Measurements from ENCODE around the gene FAM187B.

Gene FAM187B

GRCh38 chr19:35228177-35228930 is at the start of gene FAM187B:
FAM187B (minus strand) TSS chr19:35228739; CDS start chr19:35228680, 59 bp downstream.
- in situ Hi-C loops (cut with HindIII; ENCODE audit: low sequenced_read_pairs) = no loop called here

- in situ Hi-C loops (cut with HindIII; ENCODE audit: low sequenced_read_pairs) = loop anchor here (25.0 kb wide), 1 partner anchor 161 kb away; the partner anchor contains the start of gene FFAR2
Observed at GRCh38 chr19:35276706-35277281, 48.3 kb upstream of the FAM187B start.

GRCh38 chr19:35274323-35274722 is 45.8 kb upstream of the FAM187B start:
- in situ Hi-C loops (cut with HindIII; ENCODE audit: low sequenced_read_pairs) = no loop called here

GRCh38 chr19:35273686-35274259 is 45.2 kb upstream of the FAM187B start:
- in situ Hi-C loops (cut with HindIII; ENCODE audit: low sequenced_read_pairs) = no loop called here

- in situ Hi-C loops (cut with HindIII; ENCODE audit: low sequenced_read_pairs) = no loop called here
Observed at GRCh38 chr19:35272954-35273649, 44.6 kb upstream of the FAM187B start.

GRCh38 chr19:35272122-35272719 is 43.7 kb upstream of the FAM187B start:
- in situ Hi-C loops (cut with HindIII; ENCODE audit: low sequenced_read_pairs) = no loop called here

- in situ Hi-C loops (cut with HindIII; ENCODE audit: low sequenced_read_pairs) = no loop called here
Observed at GRCh38 chr19:35271546-35271945, 43.0 kb upstream of the FAM187B start.

GRCh38 chr19:35270381-35270811 is 41.9 kb upstream of the FAM187B start:
- in situ Hi-C loops (cut with HindIII; ENCODE audit: low sequenced_read_pairs) = no loop called here

- in situ Hi-C loops (cut with HindIII; ENCODE audit: low sequenced_read_pairs) = no loop called here
Observed at GRCh38 chr19:35269438-35270117, 41.0 kb upstream of the FAM187B start.

- in situ Hi-C loops (cut with HindIII; ENCODE audit: low sequenced_read_pairs) = no loop called here
Observed at GRCh38 chr19:35268536-35269437, 40.2 kb upstream of the FAM187B start, which contains the start of gene USF2. USF2 (plus strand) TSS chr19:35268962; CDS start chr19:35269102, 140 bp downstream.

- in situ Hi-C loops (cut with HindIII; ENCODE audit: low sequenced_read_pairs) = no loop called here
Observed at GRCh38 chr19:35267818-35268535, 39.4 kb upstream of the FAM187B start.

- in situ Hi-C loops (cut with HindIII; ENCODE audit: low sequenced_read_pairs) = no loop called here
Observed at GRCh38 chr19:35267353-35267817, 38.8 kb upstream of the FAM187B start.

GRCh38 chr19:35266520-35267352 is 38.2 kb upstream of the FAM187B start:
- in situ Hi-C loops (cut with HindIII; ENCODE audit: low sequenced_read_pairs) = no loop called here

- in situ Hi-C loops (cut with HindIII; ENCODE audit: low sequenced_read_pairs) = no loop called here
Observed at GRCh38 chr19:35265900-35266519, 37.5 kb upstream of the FAM187B start.

- in situ Hi-C loops (cut with HindIII; ENCODE audit: low sequenced_read_pairs) = no loop called here
Observed at GRCh38 chr19:35265126-35265899, 36.8 kb upstream of the FAM187B start.
